GM10266 (cell line): Measurements from ENCODE around the gene LCP2.
"Not testable (repeated sequence)": the region's sequence is repeated elsewhere in the genome, so short reads cannot be mapped to it uniquely, and the experiment has no call there.

ENCODE experiments used
- DNase-seq: peaks from one replicate; pipeline ENCODE4 v3.0.0; 2012; ENCODE audit errors: extremely low spot score
- CTCF ChIP-seq: IDR thresholded peaks from 2 replicates; pipeline ENCODE4 v1.5.1; 2012; ENCODE audit warnings: mild to moderate bottlenecking, low read depth; ENCODE audit not compliant: control insufficient read depth, insufficient read depth; ENCODE audit errors: missing control alignments

Gene LCP2

GRCh38 chr5:170247363-170247762 is 50.2 kb downstream of the LCP2 start:
- no peak for DNase-seq
- TF ChIP-seq CTCF = no peak

GRCh38 chr5:170246126-170246870 is 51.3 kb downstream of the LCP2 start:
- TF ChIP-seq CTCF = no peak
- DNase-seq = no peak

GRCh38 chr5:170245436-170245835 is 52.1 kb downstream of the LCP2 start:
- not testable (repeated sequence) for DNase-seq

- no peak for DNase-seq
- TF ChIP-seq CTCF = no peak
Observed at GRCh38 chr5:170238456-170239196, 59.0 kb downstream of the LCP2 start.

GRCh38 chr5:170235876-170236864 is 61.4 kb downstream of the LCP2 start:
- DNase-seq = no peak
- TF ChIP-seq CTCF = no peak

GRCh38 chr5:170233358-170233892 is 64.2 kb downstream of the LCP2 start:
- TF ChIP-seq CTCF = no peak
- no peak for DNase-seq

- no peak for TF ChIP-seq CTCF
- DNase-seq = no peak
Observed at GRCh38 chr5:170232786-170233185, 64.8 kb downstream of the LCP2 start, which contains the start of gene C5orf58. Gene C5orf58 (plus strand): TSS chr5:170232985. CDS start chr5:170234977, 1,992 bp downstream.
